Loucy (cell line): ENCODE results near the gene GPI.

Experiments
- H2AFZ ChIP-seq: fragments of 200-600 bp; sonication (generic); 2 replicates; pipeline ENCODE4 v1.6.0; 2016; ENCODE audit warnings: antibody characterized with exemption, mild to moderate bottlenecking, low read length, moderate library complexity
- H3F3A ChIP-seq: fragments of 200-600 bp; 2 replicates; pipeline ENCODE4 v1.6.0; 2016; ENCODE audit warnings: antibody characterized with exemption, low read depth, mild to moderate bottlenecking
- H3K27me3 ChIP-seq: fragments of 200-600 bp; sonication (generic); 2 replicates; pipeline ENCODE4 v1.6.1; 2014; ENCODE audit warnings: low read length, mild to moderate bottlenecking; ENCODE audit not compliant: insufficient read depth, poor library complexity, severe bottlenecking
- H3K36me3 ChIP-seq: fragments of 200-600 bp; sonication (generic); 2 replicates; pipeline ENCODE4 v1.6.1; 2016; ENCODE audit warnings: low read length; ENCODE audit not compliant: insufficient read depth
- H3K4me1 ChIP-seq: fragments of 200-600 bp; sonication (generic); 2 replicates; pipeline ENCODE4 v1.5.1; 2014; ENCODE audit warnings: low read length, mild to moderate bottlenecking; ENCODE audit not compliant: insufficient read depth, poor library complexity, severe bottlenecking
- H3K4me2 ChIP-seq: fragments of 200-600 bp; sonication (generic); 2 replicates; pipeline ENCODE4 v1.6.0; 2014; ENCODE audit warnings: antibody characterized with exemption, low read length, low read depth, mild to moderate bottlenecking; ENCODE audit not compliant: poor library complexity, severe bottlenecking
- H3K4me3 ChIP-seq: fragments of 200-600 bp; sonication (generic); 2 replicates; pipeline ENCODE4 v1.5.1; 2014; ENCODE audit warnings: low read length, mild to moderate bottlenecking, mixed read lengths; ENCODE audit not compliant: poor library complexity, severe bottlenecking
- H3K79me2 ChIP-seq: fragments of 200-600 bp; sonication (generic); 2 replicates; pipeline ENCODE4 v1.6.1; 2014; ENCODE audit warnings: low read length; ENCODE audit not compliant: insufficient read depth
- H3K9ac ChIP-seq: fragments of 200-600 bp; sonication (generic); 2 replicates; pipeline ENCODE4 v1.6.0; 2014; ENCODE audit warnings: mild to moderate bottlenecking, low read depth, low read length, moderate library complexity; ENCODE audit not compliant: poor library complexity, severe bottlenecking
- H3K9me2 ChIP-seq: fragments of 200-600 bp; sonication (generic); replicated peaks from 2 replicates; pipeline ENCODE4 v1.6.1; 2016; ENCODE audit warnings: low read depth, low read length, mixed read lengths
- H3K9me3 ChIP-seq: fragments of 200-600 bp; sonication (generic); 2 replicates; pipeline ENCODE4 v1.6.1; 2014; ENCODE audit warnings: mild to moderate bottlenecking, antibody characterized with exemption, low read length, low read depth; ENCODE audit not compliant: insufficient read depth
- H4K20me1 ChIP-seq: fragments of 200-600 bp; sonication (generic); 2 replicates; pipeline ENCODE4 v1.6.0; 2014; ENCODE audit warnings: antibody characterized with exemption, low read length, mild to moderate bottlenecking; ENCODE audit not compliant: insufficient read depth, poor library complexity, severe bottlenecking
- EZH2phosphoT487 ChIP-seq: fragments of 200-600 bp; IDR thresholded peaks from 2 replicates; pipeline ENCODE4 v1.6.1; 2018; ENCODE audit warnings: antibody characterized with exemption, mild to moderate bottlenecking, moderate library complexity, borderline replicate concordance
- TF ChIP-seq, protein P1 (sequence below): fragments of 200-600 bp; sonication (generic); conservative IDR thresholded peaks from 2 replicates; pipeline ENCODE4 v1.5.1; 2014; ENCODE audit warnings: mild to moderate bottlenecking, antibody characterized with exemption, low read length

The GPI gene

DNA sequence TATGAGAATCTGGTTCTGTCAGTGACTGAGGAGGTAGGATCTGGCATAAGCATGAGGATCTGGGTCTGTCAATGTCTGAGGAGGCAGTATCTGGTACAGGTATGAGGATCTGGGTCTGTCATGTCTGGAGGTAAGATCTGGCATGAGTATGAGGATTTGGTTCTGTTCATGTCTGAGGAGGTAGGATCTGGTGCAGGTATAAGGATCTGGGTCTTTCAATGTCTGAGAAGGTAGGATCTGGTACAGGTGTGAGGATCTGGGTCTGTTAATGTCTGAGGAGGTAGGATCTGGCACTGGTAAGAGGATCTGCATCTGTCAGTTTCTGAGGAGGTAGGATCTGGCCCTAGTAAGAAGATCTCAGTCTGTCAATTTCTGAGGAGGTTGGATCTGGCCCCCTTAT, 26.8 kb downstream of the GPI start:
- Histone ChIP-seq H3K79me2 (peaks cover 5% of the 10 kb centered on the region; the same call in 1 of the 2 replicates), H3K36me3 (peaks cover 89% of the 10 kb centered on the region; the same call in 1 of the 2 replicates), H3K4me3 (no peak overlapping the region), H2AFZ (no peak overlapping the region), H3F3A (no peaks in the 10 kb centered on the region), H4K20me1 (peaks cover 6% of the 10 kb centered on the region), H3K9me3 (no peaks in the 10 kb centered on the region), H3K4me2 (no peak overlapping the region), H3K9me2 (no peaks in the 10 kb centered on the region), H3K27me3 (no peaks in the 10 kb centered on the region), H3K4me1 (no peaks in the 10 kb centered on the region), H3K9ac (no peak overlapping the region)
- TF ChIP-seq, protein P1, sequence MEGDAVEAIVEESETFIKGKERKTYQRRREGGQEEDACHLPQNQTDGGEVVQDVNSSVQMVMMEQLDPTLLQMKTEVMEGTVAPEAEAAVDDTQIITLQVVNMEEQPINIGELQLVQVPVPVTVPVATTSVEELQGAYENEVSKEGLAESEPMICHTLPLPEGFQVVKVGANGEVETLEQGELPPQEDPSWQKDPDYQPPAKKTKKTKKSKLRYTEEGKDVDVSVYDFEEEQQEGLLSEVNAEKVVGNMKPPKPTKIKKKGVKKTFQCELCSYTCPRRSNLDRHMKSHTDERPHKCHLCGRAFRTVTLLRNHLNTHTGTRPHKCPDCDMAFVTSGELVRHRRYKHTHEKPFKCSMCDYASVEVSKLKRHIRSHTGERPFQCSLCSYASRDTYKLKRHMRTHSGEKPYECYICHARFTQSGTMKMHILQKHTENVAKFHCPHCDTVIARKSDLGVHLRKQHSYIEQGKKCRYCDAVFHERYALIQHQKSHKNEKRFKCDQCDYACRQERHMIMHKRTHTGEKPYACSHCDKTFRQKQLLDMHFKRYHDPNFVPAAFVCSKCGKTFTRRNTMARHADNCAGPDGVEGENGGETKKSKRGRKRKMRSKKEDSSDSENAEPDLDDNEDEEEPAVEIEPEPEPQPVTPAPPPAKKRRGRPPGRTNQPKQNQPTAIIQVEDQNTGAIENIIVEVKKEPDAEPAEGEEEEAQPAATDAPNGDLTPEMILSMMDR: no peak
- no peak for TF ChIP-seq EZH2phosphoT487

DNA sequence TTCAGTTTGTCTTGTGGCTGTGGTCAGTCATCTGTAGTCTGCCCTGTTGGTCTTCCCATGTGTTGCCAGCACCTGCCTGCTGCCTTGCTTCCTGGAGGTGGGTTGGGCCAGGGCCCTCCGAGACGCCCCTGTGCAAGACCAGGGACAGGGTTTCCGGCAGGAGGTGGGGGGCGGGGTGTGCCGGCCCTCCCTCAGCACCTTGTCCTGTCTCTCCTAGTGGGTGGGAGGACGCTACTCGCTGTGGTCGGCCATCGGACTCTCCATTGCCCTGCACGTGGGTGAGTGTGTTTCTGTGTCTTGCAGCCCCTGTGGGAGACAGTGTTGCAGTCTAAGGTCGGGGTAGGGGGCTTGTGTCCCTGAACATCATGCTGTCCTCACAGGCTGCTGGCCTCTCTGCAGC, 28.0 kb downstream of the GPI start:
- Histone ChIP-seq H3K4me2 (no peak overlapping the region), H3K4me3 (no peak overlapping the region), H3K9me2 (no peaks in the 10 kb centered on the region), H2AFZ (no peak overlapping the region), H3K4me1 (no peaks in the 10 kb centered on the region), H3F3A (no peaks in the 10 kb centered on the region), H3K79me2 (peaks cover 5% of the 10 kb centered on the region; the same call in 1 of the 2 replicates), H4K20me1 (peaks cover 6% of the 10 kb centered on the region), H3K9me3 (no peaks in the 10 kb centered on the region), H3K27me3 (no peaks in the 10 kb centered on the region), H3K36me3 (peaks cover 89% of the 10 kb centered on the region; the same call in 1 of the 2 replicates), H3K9ac (no peak overlapping the region)
- no peak for TF ChIP-seq EZH2phosphoT487
- TF ChIP-seq, protein P1: no peak

DNA sequence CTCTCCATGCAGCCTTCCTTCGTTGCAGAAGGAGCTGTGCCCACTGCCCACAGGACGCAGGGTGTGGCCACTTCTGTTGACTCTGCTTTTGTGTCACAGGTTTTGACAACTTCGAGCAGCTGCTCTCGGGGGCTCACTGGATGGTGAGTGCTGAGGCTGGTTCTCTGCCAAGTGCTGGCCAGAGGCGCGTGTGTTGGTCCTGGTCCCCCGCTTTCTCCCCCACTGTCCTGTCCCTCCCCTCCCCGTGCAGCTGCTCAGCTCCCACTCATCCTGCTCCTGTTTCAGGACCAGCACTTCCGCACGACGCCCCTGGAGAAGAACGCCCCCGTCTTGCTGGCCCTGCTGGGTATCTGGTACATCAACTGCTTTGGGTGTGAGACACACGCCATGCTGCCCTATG, 28.6 kb downstream of the GPI start:
- Histone ChIP-seq H3K79me2 (peaks cover 5% of the 10 kb centered on the region; the same call in 1 of the 2 replicates), H3K36me3 (peaks cover 94% of the 10 kb centered on the region; the same call in 1 of the 2 replicates), H3K4me2 (no peak overlapping the region), H3K9me3 (no peaks in the 10 kb centered on the region), H3K27me3 (no peaks in the 10 kb centered on the region), H3K9ac (no peak overlapping the region), H4K20me1 (peaks cover 6% of the 10 kb centered on the region), H3K4me3 (no peak overlapping the region), H3K9me2 (no peaks in the 10 kb centered on the region), H3K4me1 (no peaks in the 10 kb centered on the region), H2AFZ (no peak overlapping the region), H3F3A (no peaks in the 10 kb centered on the region)
- TF ChIP-seq, protein P1: no peak
- no peak for TF ChIP-seq EZH2phosphoT487
